Mesendoderm (in vitro differentiated cells): ENCODE data around the gene IGF2BP1.
"Not testable (repeated sequence)": the region's sequence is repeated elsewhere in the genome, so short reads cannot be mapped to it uniquely, and the experiment has no call there.

Experiments used
- DNase-seq: peaks from one replicate; pipeline ENCODE4 v3.0.0; 2013
- H2AK5ac ChIP-seq: 2 replicates; pipeline ENCODE4 v1.6.1; 2013; ENCODE audit warnings: low read length, inconsistent platforms
- H2BK120ac ChIP-seq: 2 replicates; pipeline ENCODE4 v1.6.1; 2013; ENCODE audit warnings: low read depth, mild to moderate bottlenecking, low read length, moderate library complexity, mixed read lengths
- H2BK15ac ChIP-seq: replicated peaks from 2 replicates; pipeline ENCODE4 v1.6.1; 2013; ENCODE audit warnings: low read depth, mild to moderate bottlenecking, moderate library complexity
- H2BK5ac ChIP-seq: 2 replicates; pipeline ENCODE4 v1.6.1; 2013; ENCODE audit warnings: low read length, inconsistent platforms
- H3K18ac ChIP-seq: 2 replicates; pipeline ENCODE4 v1.6.1; 2013; ENCODE audit warnings: mild to moderate bottlenecking, low read length, mixed read lengths
- H3K23ac ChIP-seq: one replicate; pipeline ENCODE4 v1.6.1; 2013; ENCODE audit warnings: low read length
- H3K27ac ChIP-seq: 2 replicates; pipeline ENCODE4 v1.5.1; 2013; ENCODE audit warnings: low read depth, mild to moderate bottlenecking, inconsistent platforms, low read length, moderate library complexity
- H3K27me3 ChIP-seq: 2 replicates; pipeline ENCODE4 v1.6.1; 2013; ENCODE audit warnings: low read length, control low read depth, mild to moderate bottlenecking, inconsistent platforms; ENCODE audit not compliant: insufficient read depth, poor library complexity
- H3K36me3 ChIP-seq: 2 replicates; pipeline ENCODE4 v1.6.1; 2013; ENCODE audit warnings: low read length, inconsistent platforms; ENCODE audit not compliant: control insufficient read depth, insufficient read depth
- H3K4ac ChIP-seq: one replicate; pipeline ENCODE4 v1.6.1; 2013; ENCODE audit warnings: low read depth, mild to moderate bottlenecking, low read length, moderate library complexity
- H3K4me1 ChIP-seq: 2 replicates; pipeline ENCODE4 v1.6.1; 2013; ENCODE audit warnings: low read depth, low read length, inconsistent platforms; ENCODE audit not compliant: control insufficient read depth
- H3K4me2 ChIP-seq: 2 replicates; pipeline ENCODE4 v1.6.1; 2013; ENCODE audit warnings: low read length
- H3K4me3 ChIP-seq: 2 replicates; pipeline ENCODE4 v1.5.1; 2013; ENCODE audit warnings: mild to moderate bottlenecking, low read length
- H3K56ac ChIP-seq: one replicate; pipeline ENCODE4 v1.6.1; 2013; ENCODE audit warnings: low read length
- H3K79me1 ChIP-seq: 2 replicates; pipeline ENCODE4 v1.6.1; 2013; ENCODE audit warnings: low read length, inconsistent platforms
- H3K79me2 ChIP-seq: 2 replicates; pipeline ENCODE4 v1.6.1; 2013; ENCODE audit warnings: mild to moderate bottlenecking, low read length; ENCODE audit not compliant: control insufficient read depth, insufficient read depth
- H3K9ac ChIP-seq: 2 replicates; pipeline ENCODE4 v1.6.1; 2013; ENCODE audit warnings: low read length, inconsistent platforms
- H4K5ac ChIP-seq: one replicate; pipeline ENCODE4 v1.6.1; 2013; ENCODE audit warnings: low read length
- H4K8ac ChIP-seq: one replicate; pipeline ENCODE4 v1.6.1; 2013; ENCODE audit warnings: low read depth, mild to moderate bottlenecking, control low read depth, low read length, moderate library complexity
- WGBS: extraction: QIAGEN DNeasy Blood & Tissue Kit; methylation state at CpG from one replicate; pipeline ENCODE4 v1.1.7; 2013; ENCODE audit warnings: low lambda C conversion rate, missing lambda C conversion rate; ENCODE audit not compliant: insufficient coverage; ENCODE audit errors: extremely low coverage; 5-methylcytosine and 5-hydroxymethylcytosine counted together

The IGF2BP1 gene

DNA sequence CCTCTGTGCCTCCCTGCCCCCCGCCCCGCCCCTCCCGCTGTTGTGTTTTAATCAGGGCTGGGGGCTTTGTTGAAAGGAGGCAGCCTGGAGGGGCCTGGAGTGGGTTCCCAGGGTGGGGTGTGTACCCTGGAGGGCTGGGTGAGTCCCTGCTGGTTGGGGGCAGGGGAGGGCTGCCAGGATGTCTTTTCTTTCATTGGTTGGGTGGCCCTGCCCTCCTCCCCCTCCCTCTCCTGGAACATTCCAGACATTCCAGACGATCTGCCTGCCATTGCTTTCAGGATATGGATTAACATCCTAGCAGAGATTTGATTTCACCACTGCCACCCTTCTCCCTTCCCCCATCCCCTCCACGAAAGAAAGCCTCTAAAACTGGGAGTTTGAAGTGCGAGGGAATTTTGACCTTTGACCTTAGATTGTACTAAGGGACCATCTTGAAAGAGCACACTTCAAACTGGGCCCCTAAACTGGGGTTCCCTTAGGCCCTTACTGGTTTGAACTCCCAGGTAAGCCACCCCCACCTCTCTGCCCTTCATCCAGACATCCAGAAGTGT lies 25.3 kb downstream of the IGF2BP1 start:
- H3K4me1 ChIP-seq = peaks cover 27% of the 10 kb centered on the region
- peak overlapping the region; percentile 38 for H3K9ac ChIP-seq
- H2BK15ac ChIP-seq = no peak overlapping the region
- no peak overlapping the region for H2AK5ac ChIP-seq
- peaks cover 80% of the 10 kb centered on the region for H3K79me2 ChIP-seq
- H3K27me3 ChIP-seq = no peaks in the 10 kb centered on the region
- H3K27ac ChIP-seq = peak overlapping the region; percentile 90
- H2BK120ac ChIP-seq = peak overlapping the region; percentile 63
- peak overlapping the region; percentile 84 for H3K4ac ChIP-seq
- H3K79me1 ChIP-seq = peaks cover 11% of the 10 kb centered on the region
- no peak overlapping the region for H3K23ac ChIP-seq
- no CpG with 5 or more reads among the region's 6 CpGs for WGBS
- H3K18ac ChIP-seq = peak overlapping the region; percentile 83
- peak overlapping the region; percentile 10 for H2BK5ac ChIP-seq
- H3K4me2 ChIP-seq = no peak overlapping the region
- peak; percentile 99 for DNase-seq
- H3K36me3 ChIP-seq = peaks cover 3% of the 10 kb centered on the region
- H4K5ac ChIP-seq = no peak overlapping the region
- H3K4me3 ChIP-seq = no peak overlapping the region
- H3K56ac ChIP-seq = peak overlapping the region; percentile 72
- H4K8ac ChIP-seq = no peak overlapping the region

DNA sequence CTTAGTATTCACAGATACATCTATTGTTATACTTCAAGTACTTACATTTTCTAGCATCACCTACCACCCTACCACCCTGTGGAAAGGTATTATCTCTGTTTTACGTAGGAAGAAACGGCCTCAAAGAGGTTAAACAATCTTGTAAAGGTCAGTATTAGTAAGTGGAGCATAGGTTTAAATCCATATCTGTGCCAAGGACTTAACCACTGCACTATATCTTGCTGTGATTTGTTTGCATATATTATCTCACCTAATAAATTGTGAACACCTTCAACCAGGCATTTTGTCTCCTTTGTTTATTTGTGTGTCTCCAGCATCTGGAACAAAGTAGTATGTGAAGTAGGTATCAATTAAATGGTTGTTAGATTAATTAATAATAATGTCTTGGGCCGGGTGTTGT lies 27.3 kb downstream of the IGF2BP1 start:
- no peak overlapping the region for H4K5ac ChIP-seq
- H3K36me3 ChIP-seq = peaks cover 4% of the 10 kb centered on the region
- H3K79me1 ChIP-seq = peaks cover 11% of the 10 kb centered on the region
- no peak overlapping the region for H3K9ac ChIP-seq
- H2BK15ac ChIP-seq = no peak overlapping the region
- H3K4me1 ChIP-seq = peaks cover 22% of the 10 kb centered on the region
- no peaks in the 10 kb centered on the region for H3K27me3 ChIP-seq
- no peak for DNase-seq
- no peak overlapping the region for H3K4ac ChIP-seq
- WGBS = no CpG with 5 or more reads among the region's 3 CpGs
- H2BK120ac ChIP-seq = no peak overlapping the region
- H3K18ac ChIP-seq = no peak overlapping the region
- H4K8ac ChIP-seq = no peak overlapping the region
- no peak overlapping the region for H3K56ac ChIP-seq
- H3K23ac ChIP-seq = no peak overlapping the region
- peaks cover 65% of the 10 kb centered on the region for H3K79me2 ChIP-seq
- no peak overlapping the region for H3K4me3 ChIP-seq
- no peak overlapping the region for H2BK5ac ChIP-seq
- H3K27ac ChIP-seq = no peak overlapping the region
- no peak overlapping the region for H2AK5ac ChIP-seq
- H3K4me2 ChIP-seq = no peak overlapping the region

DNA sequence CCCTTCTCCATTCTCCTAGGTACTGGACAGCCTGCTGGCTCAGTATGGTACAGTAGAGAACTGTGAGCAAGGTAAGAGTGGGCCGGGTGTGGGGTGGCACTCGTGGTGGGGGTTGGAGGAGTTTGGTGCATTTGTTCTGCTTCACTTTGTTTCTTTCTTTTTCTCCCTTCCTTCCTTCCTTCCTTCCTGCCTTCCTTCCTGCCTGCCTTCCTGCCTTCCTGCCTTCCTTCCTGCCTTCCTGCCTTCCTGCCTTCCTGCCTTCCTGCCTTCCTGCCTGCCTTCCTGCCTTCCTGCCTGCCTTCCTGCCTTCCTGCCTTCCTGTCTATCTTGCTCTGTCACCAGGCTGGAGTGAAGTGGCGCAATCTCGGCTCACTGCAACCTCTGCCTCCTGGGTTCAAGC lies 29.3 kb downstream of the IGF2BP1 start:
- not testable (repeated sequence) for H3K36me3 ChIP-seq, H2BK120ac ChIP-seq, H4K8ac ChIP-seq, DNase-seq, H3K4ac ChIP-seq, H3K9ac ChIP-seq, H3K23ac ChIP-seq, H4K5ac ChIP-seq, H2BK15ac ChIP-seq, H2AK5ac ChIP-seq, H3K4me3 ChIP-seq, H3K18ac ChIP-seq, H3K56ac ChIP-seq, H3K27ac ChIP-seq, H3K27me3 ChIP-seq, H3K4me2 ChIP-seq
- Histone ChIP-seq H3K4me1 (peaks cover 16% of the 10 kb centered on the region), H3K79me2 (peaks cover 48% of the 10 kb centered on the region), H2BK5ac (peak overlapping the region; percentile 17), H3K79me1 (peaks cover 11% of the 10 kb centered on the region)
- no CpG with 5 or more reads among the region's 4 CpGs for WGBS

DNA sequence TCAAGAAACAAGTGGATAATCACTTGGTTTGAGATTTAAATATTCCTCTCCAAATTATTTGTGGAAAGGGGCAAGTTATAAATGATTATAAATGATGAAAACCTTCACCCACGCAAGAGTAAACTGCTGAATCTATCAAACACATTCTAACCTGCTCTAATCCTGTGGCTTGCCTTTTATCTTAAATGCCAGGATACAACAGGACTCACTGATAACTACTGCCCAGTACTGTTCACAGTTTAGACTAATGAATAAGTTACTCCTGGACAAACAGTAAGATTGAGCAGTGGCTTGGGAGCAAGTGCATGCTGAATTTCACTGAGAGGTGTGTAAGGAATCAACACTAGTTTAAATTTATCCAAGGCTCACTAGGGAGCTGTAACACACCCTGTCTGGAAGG lies 31.1 kb downstream of the IGF2BP1 start:
- no peak overlapping the region for H2BK120ac ChIP-seq
- H3K79me2 ChIP-seq = peaks cover 34% of the 10 kb centered on the region
- peaks cover 6% of the 10 kb centered on the region for H3K36me3 ChIP-seq
- H3K23ac ChIP-seq = no peak overlapping the region
- H2AK5ac ChIP-seq = no peak overlapping the region
- H3K56ac ChIP-seq = no peak overlapping the region
- no CpG with 5 or more reads among the region's 1 CpG for WGBS
- H4K5ac ChIP-seq = no peak overlapping the region
- no peak for DNase-seq
- no peak overlapping the region for H3K18ac ChIP-seq
- H3K27me3 ChIP-seq = no peaks in the 10 kb centered on the region
- H2BK5ac ChIP-seq = no peak overlapping the region
- no peak overlapping the region for H3K4me3 ChIP-seq
- H3K9ac ChIP-seq = no peak overlapping the region
- peaks cover 14% of the 10 kb centered on the region for H3K79me1 ChIP-seq
- no peak overlapping the region for H3K27ac ChIP-seq
- no peak overlapping the region for H2BK15ac ChIP-seq
- H3K4ac ChIP-seq = no peak overlapping the region
- H3K4me2 ChIP-seq = no peak overlapping the region
- peaks cover 7% of the 10 kb centered on the region for H3K4me1 ChIP-seq
- no peak overlapping the region for H4K8ac ChIP-seq

DNA sequence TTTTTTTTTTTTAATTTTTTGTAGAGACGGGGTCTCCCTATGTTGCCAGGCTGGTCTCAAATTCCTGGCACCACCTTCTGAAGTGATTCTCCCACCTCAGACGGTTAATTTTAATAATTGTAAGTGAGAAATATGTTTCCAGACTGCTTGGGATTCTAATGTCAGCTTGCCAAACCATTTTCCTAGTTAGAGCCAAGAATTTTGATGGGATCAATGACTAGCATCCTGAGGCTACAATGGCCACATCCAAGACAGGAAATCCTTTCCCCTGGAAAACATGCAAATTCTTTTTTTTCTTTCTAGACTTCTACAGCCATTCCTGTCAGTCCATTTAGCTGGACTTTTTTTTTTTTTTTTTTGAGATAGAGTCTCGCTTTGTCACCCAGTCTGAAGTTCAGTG lies 32.6 kb downstream of the IGF2BP1 start:
- H2BK120ac ChIP-seq = no peak overlapping the region
- H3K9ac ChIP-seq = no peak overlapping the region
- no peak overlapping the region for H3K27ac ChIP-seq
- peaks cover 4% of the 10 kb centered on the region for H3K4me1 ChIP-seq
- no peak overlapping the region for H3K4me2 ChIP-seq
- no peak overlapping the region for H3K56ac ChIP-seq
- H3K4ac ChIP-seq = no peak overlapping the region
- DNase-seq = no peak
- H4K8ac ChIP-seq = no peak overlapping the region
- no peaks in the 10 kb centered on the region for H3K27me3 ChIP-seq
- peaks cover 7% of the 10 kb centered on the region for H3K36me3 ChIP-seq
- H3K79me2 ChIP-seq = peaks cover 21% of the 10 kb centered on the region
- H3K4me3 ChIP-seq = no peak overlapping the region
- H2BK5ac ChIP-seq = no peak overlapping the region
- no CpG with 5 or more reads among the region's 3 CpGs for WGBS
- no peak overlapping the region for H3K18ac ChIP-seq
- peaks cover 12% of the 10 kb centered on the region for H3K79me1 ChIP-seq
- no peak overlapping the region for H2AK5ac ChIP-seq
- H2BK15ac ChIP-seq = no peak overlapping the region
- no peak overlapping the region for H3K23ac ChIP-seq
- H4K5ac ChIP-seq = no peak overlapping the region
